GM18907 (cell line): ENCODE measurements around the gene HSD17B1.
"Not testable (repeated sequence)": the region's sequence is repeated elsewhere in the genome, so short reads cannot be mapped to it uniquely, and the experiment has no call there.

Experiments
- ATAC-seq: cut with Tn5 transposase; IDR thresholded peaks from one replicate; pipeline ENCODE4 v1.9.1; 2021; ENCODE audit warnings: mild to moderate bottlenecking, moderate library complexity; ENCODE audit not compliant: unreplicated experiment

Gene HSD17B1

GRCh38 chr17:42522798-42523278 lies 29.9 kb upstream of the HSD17B1 start:
- no peak for ATAC-seq

DNA sequence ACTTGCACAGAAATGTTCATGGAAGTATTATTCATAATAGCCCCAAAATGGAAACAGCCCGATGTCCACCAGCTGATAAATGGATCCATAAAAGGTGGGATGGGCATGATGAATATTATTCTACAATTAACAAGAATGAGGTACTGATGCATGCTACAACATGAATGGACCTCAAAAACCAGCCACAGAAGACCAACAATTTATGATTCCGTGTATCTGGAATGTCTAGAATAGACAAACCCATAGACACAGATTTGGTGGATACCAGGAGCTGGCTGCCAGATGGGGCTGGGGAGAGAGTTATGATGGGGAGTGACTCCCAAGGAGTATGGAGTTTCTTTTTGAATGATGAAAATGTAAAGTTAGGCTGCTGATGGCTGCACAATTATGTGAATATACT lies 27.5 kb upstream of the HSD17B1 start:
- ATAC-seq: no peak

DNA sequence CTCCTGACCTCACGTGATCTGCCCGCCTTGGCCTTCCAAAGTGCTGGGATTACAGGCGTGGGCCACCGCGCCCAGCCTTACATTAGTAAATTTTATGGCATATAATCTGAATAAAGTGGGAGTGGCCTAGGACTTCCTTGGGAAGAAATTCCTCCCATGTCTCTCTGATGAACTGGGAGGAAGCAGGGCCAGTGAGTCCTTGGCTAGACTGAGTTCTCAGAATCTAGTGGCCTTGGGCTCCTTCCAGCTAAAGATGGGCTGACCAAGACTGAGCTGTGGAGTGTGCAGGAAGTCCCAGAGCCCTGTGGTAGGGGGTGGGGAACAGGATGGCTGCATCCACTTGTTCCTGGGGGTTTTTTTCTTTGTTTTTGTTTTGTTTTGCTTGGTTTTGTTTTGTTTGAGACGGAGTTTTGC lies 26.7 kb upstream of the HSD17B1 start:
- no peak for ATAC-seq

- no peak for ATAC-seq
Measured at GRCh38 chr17:42527932-42528331, 24.8 kb upstream of the HSD17B1 start.

DNA sequence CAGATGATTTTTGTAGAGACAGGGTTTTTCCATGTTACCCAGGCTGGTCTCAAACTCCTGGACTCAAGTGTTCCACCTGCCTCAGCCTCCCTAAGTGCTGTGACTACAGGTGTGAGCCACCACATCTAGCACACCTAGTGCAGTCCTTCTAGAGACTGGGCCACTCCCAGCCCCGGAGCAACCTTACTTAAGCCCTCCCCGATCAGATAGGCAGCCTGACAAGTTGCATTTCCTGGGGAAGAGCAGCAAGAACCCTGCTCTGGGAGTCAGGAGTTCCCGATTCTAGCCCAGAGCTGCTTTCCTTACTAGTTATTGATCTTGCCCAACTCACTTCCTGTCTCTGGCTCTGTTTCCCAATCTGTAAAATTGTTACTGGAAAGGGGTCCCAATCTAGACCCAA lies 23.7 kb upstream of the HSD17B1 start:
- ATAC-seq: no peak

GRCh38 chr17:42530952-42531454 lies 21.7 kb upstream of the HSD17B1 start:
- ATAC-seq: no peak

DNA sequence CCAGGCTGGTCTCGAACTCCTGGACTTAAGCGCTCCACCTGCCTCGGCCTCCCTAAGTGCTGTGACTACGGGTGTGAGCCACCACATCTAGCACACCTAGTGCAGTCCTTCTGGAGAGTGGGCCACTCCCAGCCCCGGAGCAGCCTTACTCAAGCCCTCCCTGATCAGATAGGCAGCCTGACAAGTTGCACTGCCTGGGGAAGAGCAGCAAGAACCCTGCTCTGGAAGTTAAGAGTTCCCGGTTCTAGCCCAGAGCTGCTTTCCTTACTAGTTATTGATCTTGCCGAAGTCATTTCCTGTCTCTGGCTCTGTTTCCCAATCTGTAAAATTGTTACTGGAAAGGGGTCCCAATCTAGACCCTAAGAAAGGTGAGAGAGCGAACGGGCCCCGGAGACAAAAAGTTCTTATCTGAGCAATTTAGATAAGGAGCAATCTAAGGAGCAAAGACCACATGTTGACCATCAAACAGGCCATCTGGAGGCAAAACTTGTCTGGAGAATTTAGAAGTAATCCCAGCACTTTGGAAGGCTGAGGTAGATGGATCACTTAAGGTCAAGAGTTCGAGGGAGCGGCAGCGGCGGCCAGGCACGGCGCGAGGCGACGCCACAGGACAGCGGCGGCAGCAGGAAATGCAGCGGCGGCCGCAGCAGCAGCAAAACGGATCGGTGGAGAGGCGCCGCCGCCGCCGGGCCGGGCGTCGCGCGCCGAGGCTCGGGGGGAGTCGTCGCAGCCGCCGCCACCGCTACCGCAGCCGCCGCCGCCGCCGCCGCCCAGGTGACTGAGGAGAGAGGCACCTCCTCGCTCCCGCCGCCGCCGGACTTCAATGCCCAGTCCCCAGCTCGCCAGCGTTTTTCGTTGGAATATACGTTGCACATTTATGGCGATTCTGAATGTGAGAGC lies 21.0 kb upstream of the HSD17B1 start:
- no peak for ATAC-seq

DNA sequence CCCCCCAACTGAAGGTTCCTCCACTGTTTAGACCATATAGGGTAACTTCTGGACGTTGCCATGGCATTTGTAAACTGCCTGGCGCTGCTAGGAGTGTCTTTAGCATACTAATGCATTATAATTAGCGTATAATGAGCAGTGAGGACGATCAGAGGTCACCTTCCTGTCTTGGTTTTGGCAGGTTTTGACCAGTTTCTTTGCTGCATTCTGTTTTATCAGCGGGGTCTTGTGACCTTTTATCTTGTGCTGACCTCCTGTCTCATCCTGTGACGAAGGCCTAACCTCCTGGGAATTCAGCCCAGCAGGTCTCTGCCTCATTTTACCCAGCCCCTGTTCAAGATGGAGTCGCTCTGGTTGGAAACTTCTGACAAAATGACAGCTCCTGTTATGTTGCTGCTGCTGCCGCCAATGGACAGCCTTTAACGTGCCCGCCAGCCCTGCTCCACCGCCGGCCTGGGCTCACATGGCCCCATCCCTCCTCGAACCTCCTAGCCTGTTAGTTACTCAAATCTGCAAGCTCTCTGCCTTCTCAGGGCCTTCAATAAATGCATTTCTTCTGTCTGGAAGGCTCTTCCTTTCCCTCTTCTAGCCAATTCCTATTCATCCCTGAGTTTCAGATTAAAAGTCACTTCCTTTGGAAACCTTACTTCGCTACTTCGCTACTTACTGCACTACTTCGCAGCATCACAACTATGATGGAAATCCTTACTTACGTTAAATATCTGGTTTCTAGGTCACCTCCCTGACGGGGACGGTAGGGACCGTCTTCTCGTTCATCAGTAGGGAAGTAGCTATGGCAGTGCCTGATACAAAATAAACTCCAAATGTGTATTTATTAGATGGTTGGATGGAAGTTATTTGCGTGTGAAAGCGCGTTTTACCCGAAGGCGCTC lies 17.3 kb upstream of the HSD17B1 start:
- ATAC-seq: no peak

- peak; percentile 88 for ATAC-seq
Measured at GRCh38 chr17:42536048-42536371, 16.7 kb upstream of the HSD17B1 start, which contains the start of gene NAGLU. Gene NAGLU (plus strand): TSS chr17:42536241. CDS start chr17:42536273, 32 bp downstream.

DNA sequence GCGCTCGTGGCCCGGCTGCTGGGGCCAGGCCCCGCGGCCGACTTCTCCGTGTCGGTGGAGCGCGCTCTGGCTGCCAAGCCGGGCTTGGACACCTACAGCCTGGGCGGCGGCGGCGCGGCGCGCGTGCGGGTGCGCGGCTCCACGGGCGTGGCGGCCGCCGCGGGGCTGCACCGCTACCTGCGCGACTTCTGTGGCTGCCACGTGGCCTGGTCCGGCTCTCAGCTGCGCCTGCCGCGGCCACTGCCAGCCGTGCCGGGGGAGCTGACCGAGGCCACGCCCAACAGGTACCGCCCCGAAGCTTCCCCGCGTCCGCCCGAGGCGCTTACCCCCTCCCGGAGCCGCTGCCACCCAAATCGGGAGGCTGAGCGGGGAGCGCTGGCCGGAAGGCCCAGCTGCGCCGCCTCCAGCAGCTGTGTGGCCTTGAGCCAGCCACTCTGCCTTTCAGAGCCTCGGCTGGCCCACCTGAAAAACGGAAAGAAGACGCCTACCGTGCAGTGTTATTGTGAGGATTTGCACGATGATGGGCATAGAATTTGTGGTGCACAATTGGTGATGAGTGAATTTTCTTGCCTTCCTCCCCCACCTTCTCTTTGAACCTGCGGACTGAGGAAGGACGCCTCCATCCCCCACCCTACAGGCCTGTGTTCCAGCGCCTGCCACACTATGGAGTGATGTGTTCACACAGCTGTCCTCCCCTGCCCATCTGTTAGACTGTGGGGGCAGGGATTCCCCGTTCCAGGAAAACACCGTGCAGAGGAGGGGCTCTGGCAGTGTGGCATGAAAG lies 16.2 kb upstream of the HSD17B1 start:
- peak; percentile 66 for ATAC-seq

- ATAC-seq: no peak
Measured at GRCh38 chr17:42537156-42537805, 15.4 kb upstream of the HSD17B1 start.

GRCh38 chr17:42537826-42538451 lies 14.8 kb upstream of the HSD17B1 start:
- ATAC-seq: no peak

DNA sequence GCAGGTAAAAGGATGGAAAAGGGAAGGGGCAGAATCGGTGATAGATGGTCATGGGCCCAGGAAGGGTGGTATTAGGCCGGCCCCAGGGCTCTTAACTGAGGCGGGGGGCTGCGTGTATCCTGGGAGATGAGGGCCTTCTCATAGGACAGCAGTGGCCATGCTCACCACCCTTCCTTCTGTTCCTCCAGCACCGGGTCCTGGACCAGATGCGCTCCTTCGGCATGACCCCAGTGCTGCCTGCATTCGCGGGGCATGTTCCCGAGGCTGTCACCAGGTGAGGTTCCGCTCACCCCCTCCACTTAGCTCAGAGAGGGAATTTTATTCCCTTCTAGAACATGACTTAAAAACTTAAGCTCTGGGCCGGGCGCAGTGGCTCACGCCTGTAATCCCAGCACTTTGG lies 14.2 kb upstream of the HSD17B1 start:
- ATAC-seq: no peak

GRCh38 chr17:42540558-42540957 lies 12.2 kb upstream of the HSD17B1 start:
- ATAC-seq: not testable (repeated sequence)

DNA sequence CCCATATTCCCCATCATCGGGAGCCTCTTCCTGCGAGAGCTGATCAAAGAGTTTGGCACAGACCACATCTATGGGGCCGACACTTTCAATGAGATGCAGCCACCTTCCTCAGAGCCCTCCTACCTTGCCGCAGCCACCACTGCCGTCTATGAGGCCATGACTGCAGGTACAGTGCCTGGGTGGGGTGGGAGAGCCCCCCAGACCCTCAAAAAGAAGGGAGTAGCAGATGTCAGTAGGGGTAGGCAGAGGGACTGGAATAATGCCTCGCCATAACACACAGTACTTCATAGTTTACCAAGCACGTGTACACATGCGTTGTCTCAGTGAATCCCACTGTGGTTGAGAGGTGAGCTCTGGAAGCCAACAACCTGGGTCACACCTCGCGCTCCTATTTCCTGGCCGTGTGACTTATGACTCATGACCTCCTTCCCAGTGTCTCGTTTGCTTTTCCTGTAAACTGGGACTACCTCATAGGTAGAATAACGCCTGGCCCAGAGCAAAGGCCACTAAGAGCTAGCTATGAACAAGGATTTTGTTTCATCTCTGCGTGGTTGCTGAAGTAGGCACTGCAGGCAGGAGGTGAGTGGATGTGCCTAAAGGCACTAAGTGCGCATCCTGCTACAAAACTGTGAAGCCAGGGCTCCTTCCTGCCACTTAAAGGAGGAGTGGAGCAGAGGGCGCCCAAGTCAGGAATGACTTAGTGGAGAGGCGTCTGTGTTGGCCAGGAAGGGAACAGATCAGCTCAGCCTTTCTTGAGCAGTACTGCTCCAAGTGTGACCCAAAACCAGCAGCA lies 11.5 kb upstream of the HSD17B1 start:
- ATAC-seq: no peak

- no peak for ATAC-seq
Measured at GRCh38 chr17:42543190-42544079, 9.3 kb upstream of the HSD17B1 start.

GRCh38 chr17:42544874-42545283 lies 7.8 kb upstream of the HSD17B1 start:
- ATAC-seq: no peak
